GM10847 (cell line): Measurements from ENCODE around the gene PCBD2.

ENCODE experiments used
- POLR2A ChIP-seq: IDR thresholded peaks from 2 replicates; pipeline ENCODE4 v1.6.1; 2011; ENCODE audit not compliant: insufficient read length; ENCODE audit errors: extremely low read depth

PCBD2 gene

GRCh38 chr5:134938030-134938429 lies 33.1 kb downstream of the PCBD2 start:
- no peak for TF ChIP-seq POLR2A

GRCh38 chr5:134939500-134939899 lies 34.6 kb downstream of the PCBD2 start:
- TF ChIP-seq POLR2A: no peak

- no peak for TF ChIP-seq POLR2A
These were observed 38.6 kb downstream of the PCBD2 start for GRCh38 chr5:134943547-134943946.

GRCh38 chr5:134944630-134945029 lies 39.7 kb downstream of the PCBD2 start:
- TF ChIP-seq POLR2A: no peak

GRCh38 chr5:134945041-134945440 lies 40.1 kb downstream of the PCBD2 start:
- TF ChIP-seq POLR2A: no peak

- TF ChIP-seq POLR2A: no peak
These were observed 44.0 kb downstream of the PCBD2 start for GRCh38 chr5:134948911-134949310.

- TF ChIP-seq POLR2A: no peak
These were observed 44.4 kb downstream of the PCBD2 start for GRCh38 chr5:134949316-134949715.

GRCh38 chr5:134957920-134958608 lies 53.1 kb downstream of the PCBD2 start:
- no peak for TF ChIP-seq POLR2A

GRCh38 chr5:134958755-134959154 lies 53.8 kb downstream of the PCBD2 start:
- no peak for TF ChIP-seq POLR2A

- no peak for TF ChIP-seq POLR2A
These were observed 58.2 kb downstream of the PCBD2 start for GRCh38 chr5:134963098-134963497.

- no peak for TF ChIP-seq POLR2A
These were observed 59.7 kb downstream of the PCBD2 start for GRCh38 chr5:134964359-134965270.

- TF ChIP-seq POLR2A: no peak
These were observed 60.4 kb downstream of the PCBD2 start for GRCh38 chr5:134965271-134965825.

GRCh38 chr5:134967607-134968006 lies 62.7 kb downstream of the PCBD2 start, which contains the start of gene CATSPER3:
Gene CATSPER3 (plus strand): TSS chr5:134967907. CDS start chr5:134967992, 85 bp downstream.
- no peak for TF ChIP-seq POLR2A

GRCh38 chr5:134968055-134968454 lies 63.1 kb downstream of the PCBD2 start:
- no peak for TF ChIP-seq POLR2A

GRCh38 chr5:134969166-134969565 lies 64.2 kb downstream of the PCBD2 start:
- no peak for TF ChIP-seq POLR2A
